Immature natural killer cell (primary cell): ENCODE measurements around the gene OLR1. TPM values are rescaled to one million over a fixed set of nuclear protein-coding genes. Genes with fewer than 3 reads are reported as not detected.
"Not testable (repeated sequence)": the region's sequence is repeated elsewhere in the genome, so short reads cannot be mapped to it uniquely, and the experiment has no call there.

Experiments used
- DNase-seq, 3 donors: peaks; one replicate each; pipeline ENCODE4 v3.0.0; 2022; ENCODE audit warnings: mixed read lengths in 1 of 3
- H3K27ac Mint-ChIP-seq, 6 donors: one replicate each; pipeline ENCODE4 v1.8.0; 2020; ENCODE audit warnings: mixed read lengths in 6 of 6, mild to moderate bottlenecking in 5 of 6, inconsistent platforms in 4 of 6, moderate library complexity in 3 of 6
- H3K27me3 Mint-ChIP-seq, 3 donors: one replicate each; pipeline ENCODE4 v1.8.0; 2020 to 2021; ENCODE audit warnings: low read depth in 3 of 3, mild to moderate bottlenecking in 3 of 3, mixed read lengths in 3 of 3, moderate library complexity in 3 of 3, inconsistent platforms in 1 of 3
- H3K36me3 Mint-ChIP-seq, 3 donors: one replicate each; pipeline ENCODE4 v1.8.0; 2020; ENCODE audit warnings: mixed read lengths in 3 of 3, inconsistent platforms in 2 of 3, mild to moderate bottlenecking in 2 of 3
- H3K4me1 Mint-ChIP-seq, 2 donors: one replicate each; pipeline ENCODE4 v1.8.0; 2020; ENCODE audit warnings: inconsistent platforms in 2 of 2, mild to moderate bottlenecking in 2 of 2, mixed read lengths in 2 of 2, moderate library complexity in 1 of 2
- H3K4me3 Mint-ChIP-seq, 5 donors: one replicate each; pipeline ENCODE4 v1.8.0; 2020; ENCODE audit warnings: mild to moderate bottlenecking in 5 of 5, mixed read lengths in 5 of 5, inconsistent platforms in 3 of 5, moderate library complexity in 3 of 5
- H3K9me3 Mint-ChIP-seq, 6 donors: one replicate each; pipeline ENCODE4 v1.8.0; 2020; ENCODE audit warnings: mild to moderate bottlenecking in 6 of 6, mixed read lengths in 6 of 6, inconsistent platforms in 4 of 6, moderate library complexity in 3 of 6
- polyA plus RNA-seq, 3 donors: library from polyadenylated mRNA; unstranded; fragments of 300-500 nt; fragmentation: Illumina TruSeq; gene quantifications; one replicate each; pipeline ENCODE4 v1.2.3, GENCODE V29; 2021

Gene OLR1
- polyA plus RNA-seq, 3 donors from 2014 or later = not detected

- Mint-ChIP-seq H3K9me3 (no peaks in the 10 kb centered on the region), H3K4me1 (peaks cover 26 to 27% of the 10 kb centered on the region in 2 donors), H3K27ac (no peak overlapping the region), H3K36me3 (no peaks in the 10 kb centered on the region), H3K4me3 (no peak overlapping the region), H3K27me3 (peaks cover 20 to 29% (median 23%) of the 10 kb centered on the region in 3 donors)
- DNase-seq = no peak
Measured at GRCh38 chr12:10210225-10210624, 38.3 kb upstream of the OLR1 start.

GRCh38 chr12:10207136-10207535 is 35.2 kb upstream of the OLR1 start:
- Mint-ChIP-seq H3K4me3 (no peak overlapping the region), H3K4me1 (peaks cover 3 to 4% of the 10 kb centered on the region in 2 donors), H3K9me3 (no peaks in the 10 kb centered on the region), H3K36me3 (peaks cover 0 to 8% (median 0%) of the 10 kb centered on the region in 3 donors), H3K27ac (no peak overlapping the region), H3K27me3 (peaks cover 2 to 8% (median 5%) of the 10 kb centered on the region in 3 donors)
- no peak for DNase-seq

- Mint-ChIP-seq H3K4me3 (no peak overlapping the region), H3K36me3 (peaks cover 0 to 8% (median 0%) of the 10 kb centered on the region in 3 donors), H3K9me3 (no peaks in the 10 kb centered on the region), H3K4me1 (no peaks in the 10 kb centered on the region), H3K27ac (peak overlapping the region in 1 of 6 donors; percentile 56), H3K27me3 (peaks cover 0 to 4% (median 0%) of the 10 kb centered on the region in 3 donors)
- no peak for DNase-seq
Measured at GRCh38 chr12:10205220-10205807, 33.4 kb upstream of the OLR1 start.

DNA sequence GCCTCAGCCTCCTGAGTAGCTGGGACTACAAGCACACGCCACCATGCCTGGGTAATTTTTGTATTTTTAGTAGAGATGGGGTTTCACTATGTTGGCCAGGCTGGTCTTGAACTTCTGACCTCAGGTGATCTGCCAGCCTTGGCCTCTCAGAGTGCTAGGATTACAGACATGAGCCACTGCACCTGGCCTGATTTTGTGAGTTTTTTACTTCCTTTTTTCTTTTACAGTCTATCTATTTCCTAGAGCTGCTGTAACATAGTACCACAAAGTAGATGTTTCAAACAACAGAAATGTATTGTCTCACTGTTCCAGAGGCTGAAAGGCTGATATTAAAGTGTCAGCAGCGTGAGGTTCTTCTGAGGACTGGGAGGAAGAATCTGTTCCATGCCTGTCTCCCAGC is 32.6 kb upstream of the OLR1 start:
- DNase-seq, H3K4me3 Mint-ChIP-seq, H3K27ac Mint-ChIP-seq, H3K36me3 Mint-ChIP-seq, H3K27me3 Mint-ChIP-seq, H3K9me3 Mint-ChIP-seq, H3K4me1 Mint-ChIP-seq: not testable (repeated sequence)

GRCh38 chr12:10197879-10198278 is 25.9 kb upstream of the OLR1 start:
- Mint-ChIP-seq H3K27me3 (peaks cover 4 to 11% (median 6%) of the 10 kb centered on the region in 3 donors), H3K27ac (peak overlapping the region; percentile 37 to 91 (median 82)), H3K9me3 (no peaks in the 10 kb centered on the region), H3K36me3 (peaks cover 0 to under 1% (median 0%) of the 10 kb centered on the region in 3 donors), H3K4me3 (peak overlapping the region; percentile 1 to 70 (median 53)), H3K4me1 (peaks cover 36% of the 10 kb centered on the region in 2 donors)
- DNase-seq = peak; percentile 76 to 78 (median 77)

DNA sequence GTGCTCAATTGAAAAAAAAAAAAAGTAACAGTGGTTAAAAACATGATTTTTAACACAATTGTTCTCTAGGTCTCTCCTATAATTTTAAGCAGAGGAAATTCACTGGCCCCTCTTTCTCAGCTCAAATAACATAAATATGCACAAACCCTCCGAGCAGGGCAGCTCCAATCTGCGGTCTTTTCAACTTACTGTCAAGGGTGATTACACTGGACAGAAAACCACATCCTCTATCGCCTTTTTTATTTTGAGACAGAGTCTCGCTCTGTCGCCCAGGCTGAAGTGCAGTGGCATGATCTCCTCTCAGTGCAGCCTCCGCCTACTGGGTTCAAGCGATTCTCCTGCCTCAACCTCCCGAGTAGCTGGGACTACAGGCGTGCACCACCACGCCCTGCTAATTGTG is 24.3 kb upstream of the OLR1 start:
- no peaks in the 10 kb centered on the region for H3K9me3 Mint-ChIP-seq
- peak overlapping the region; percentile 78 to 94 (median 92) for H3K27ac Mint-ChIP-seq
- H3K36me3 Mint-ChIP-seq = no peaks in the 10 kb centered on the region
- peak overlapping the region; percentile 69 to 87 (median 79) for H3K4me3 Mint-ChIP-seq
- H3K27me3 Mint-ChIP-seq = peaks cover 4 to 11% (median 8%) of the 10 kb centered on the region in 3 donors
- H3K4me1 Mint-ChIP-seq = peaks cover 36% of the 10 kb centered on the region in 2 donors
- DNase-seq = peak; percentile 76 to 77 (median 76)

- Mint-ChIP-seq H3K27ac (peak overlapping the region in 3 of 6 donors; percentile 5 to 75 (median 67)), H3K36me3 (no peaks in the 10 kb centered on the region), H3K9me3 (no peaks in the 10 kb centered on the region), H3K27me3 (peaks cover 4 to 12% (median 10%) of the 10 kb centered on the region in 3 donors), H3K4me1 (peaks cover 41 to 43% of the 10 kb centered on the region in 2 donors), H3K4me3 (no peak overlapping the region)
- DNase-seq = no peak
Measured at GRCh38 chr12:10194160-10194670, 22.3 kb upstream of the OLR1 start.

- no peak overlapping the region for H3K4me3 Mint-ChIP-seq
- no peaks in the 10 kb centered on the region for H3K36me3 Mint-ChIP-seq
- peaks cover 4 to 13% (median 12%) of the 10 kb centered on the region in 3 donors for H3K27me3 Mint-ChIP-seq
- H3K27ac Mint-ChIP-seq = no peak overlapping the region
- no peaks in the 10 kb centered on the region for H3K9me3 Mint-ChIP-seq
- peaks cover 25 to 26% of the 10 kb centered on the region in 2 donors for H3K4me1 Mint-ChIP-seq
- DNase-seq = no peak
Measured at GRCh38 chr12:10191865-10192264, 19.9 kb upstream of the OLR1 start.

GRCh38 chr12:10190558-10191388 is 18.8 kb upstream of the OLR1 start:
- H3K27ac Mint-ChIP-seq = peak overlapping the region in 1 of 6 donors; percentile 61
- no peaks in the 10 kb centered on the region for H3K36me3 Mint-ChIP-seq
- no peaks in the 10 kb centered on the region for H3K9me3 Mint-ChIP-seq
- no peak overlapping the region for H3K4me3 Mint-ChIP-seq
- peaks cover 14 to 15% of the 10 kb centered on the region in 2 donors for H3K4me1 Mint-ChIP-seq
- DNase-seq = peak; percentile 53 to 62 (median 56)
- peaks cover 2 to 14% (median 9%) of the 10 kb centered on the region in 3 donors for H3K27me3 Mint-ChIP-seq

DNA sequence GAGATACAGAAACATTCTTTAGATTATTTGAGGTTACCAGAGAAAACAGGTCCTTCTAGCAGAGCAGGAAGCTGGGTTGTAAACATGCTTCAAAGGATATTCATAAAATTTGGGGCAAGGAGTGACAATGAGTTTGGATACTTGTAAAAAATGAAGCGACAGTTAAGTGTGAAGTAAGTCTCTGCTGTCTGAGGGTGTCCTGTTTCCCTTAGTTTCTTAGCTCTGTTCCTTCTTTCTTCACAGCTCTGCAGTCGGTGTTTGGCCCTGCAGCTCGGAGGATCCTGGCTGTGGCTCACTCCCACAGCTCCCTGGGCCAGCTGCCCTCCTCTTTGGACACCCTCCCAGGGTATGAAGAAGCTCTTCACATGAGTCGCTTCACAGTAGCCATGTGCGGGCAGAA is 17.7 kb upstream of the OLR1 start:
- Mint-ChIP-seq H3K27ac (peak overlapping the region in 1 of 6 donors; percentile 28), H3K27me3 (peaks cover 2 to 15% (median 9%) of the 10 kb centered on the region in 3 donors), H3K36me3 (no peaks in the 10 kb centered on the region), H3K9me3 (no peaks in the 10 kb centered on the region), H3K4me3 (no peak overlapping the region), H3K4me1 (peaks cover 7 to 8% of the 10 kb centered on the region in 2 donors)
- no peak for DNase-seq

DNA sequence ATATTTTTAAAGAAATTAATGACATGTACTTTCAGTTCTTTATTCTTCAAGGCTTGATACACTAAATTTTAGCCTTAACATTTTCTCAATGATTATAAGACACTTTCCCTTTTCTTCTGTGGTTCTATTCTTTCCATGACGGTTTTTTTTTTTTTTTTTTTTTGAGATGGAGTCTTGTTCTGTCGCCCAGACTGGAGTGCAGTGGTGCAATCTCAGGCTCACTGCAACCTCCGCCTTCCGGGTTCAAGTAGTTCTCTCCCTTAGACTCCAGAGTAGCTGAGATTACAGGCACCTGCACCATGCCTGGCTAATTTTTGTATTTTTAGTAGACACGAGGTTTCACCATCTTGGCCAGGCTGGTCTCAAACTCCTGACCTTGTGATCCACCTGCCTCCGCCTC is 15.0 kb upstream of the OLR1 start:
- not testable (repeated sequence) for H3K4me3 Mint-ChIP-seq, H3K36me3 Mint-ChIP-seq, DNase-seq, H3K9me3 Mint-ChIP-seq, H3K27ac Mint-ChIP-seq
- H3K27me3 Mint-ChIP-seq = peaks cover 0 to 17% (median 9%) of the 10 kb centered on the region in 3 donors
- H3K4me1 Mint-ChIP-seq = peaks cover 5 to 20% of the 10 kb centered on the region in 2 donors

DNA sequence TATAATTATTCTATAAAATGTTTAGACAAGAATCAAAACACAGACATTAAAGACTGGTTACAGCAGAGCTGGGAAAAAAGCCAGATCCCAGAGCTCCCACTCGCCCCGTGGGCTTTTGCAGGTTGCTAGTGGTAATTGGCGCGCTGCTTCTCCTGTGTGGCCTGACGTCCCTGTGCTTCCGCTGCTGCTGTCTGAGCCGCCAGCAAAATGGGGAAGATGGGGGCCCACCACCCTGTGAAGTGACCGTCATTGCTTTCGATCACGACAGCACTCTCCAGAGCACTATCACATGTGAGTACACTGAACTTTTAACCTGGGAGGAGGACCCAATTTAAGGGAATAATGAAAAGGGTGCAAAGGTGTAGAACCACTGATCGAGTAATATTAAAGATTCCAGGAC is 14.4 kb upstream of the OLR1 start:
- no peaks in the 10 kb centered on the region for H3K36me3 Mint-ChIP-seq
- no peak overlapping the region for H3K27ac Mint-ChIP-seq
- DNase-seq = no peak
- peaks cover 0 to 17% (median 11%) of the 10 kb centered on the region in 3 donors for H3K27me3 Mint-ChIP-seq
- no peaks in the 10 kb centered on the region for H3K9me3 Mint-ChIP-seq
- peaks cover 5 to 20% of the 10 kb centered on the region in 2 donors for H3K4me1 Mint-ChIP-seq
- H3K4me3 Mint-ChIP-seq = no peak overlapping the region

- no peaks in the 10 kb centered on the region for H3K36me3 Mint-ChIP-seq
- peak overlapping the region in 1 of 6 donors; percentile 45 for H3K27ac Mint-ChIP-seq
- H3K4me1 Mint-ChIP-seq = peaks cover 0 to 13% of the 10 kb centered on the region in 2 donors
- no peaks in the 10 kb centered on the region for H3K9me3 Mint-ChIP-seq
- DNase-seq = no peak
- H3K27me3 Mint-ChIP-seq = peaks cover 2 to 17% (median 14%) of the 10 kb centered on the region in 3 donors
- H3K4me3 Mint-ChIP-seq = no peak overlapping the region
Measured at GRCh38 chr12:10184261-10184843, 12.4 kb upstream of the OLR1 start.
